ENCODE results near the gene MOB1A.

GRCh38 chr2:74191596-74192380 lies 13.1 kb upstream of the MOB1A start:
- TF ChIP-seq POLR2AphosphoS5 (IDR thresholded peaks at IDR 0.05; ENCODE audit: borderline replicate concordance, low read depth, low read length) (no peak), EZH2 (IDR thresholded peaks at IDR 0.05) (no peak), FOXP2 (optimal IDR thresholded peaks at IDR 0.05; ENCODE audit: control extremely low read depth, extremely low read length, insufficient read depth) (no peak)
